HepG2 (cell line): ENCODE data around the gene MOXD1. TPM values are rescaled to one million over a fixed set of nuclear protein-coding genes. Genes with fewer than 3 reads are reported as not detected.
"Not testable (repeated sequence)": the region's sequence is repeated elsewhere in the genome, so short reads cannot be mapped to it uniquely, and the experiment has no call there.

ENCODE experiments used
- ATAC-seq: fragments of 200-7000 bp; cut with Tn5 transposase; 3 replicates; pipeline ENCODE4 v1.9.1; 2020; ENCODE audit warnings: mild to moderate bottlenecking, moderate library complexity
- BruUV-seq: library from RNA; stranded (reverse); fragments of 400-500 nt; replicated peaks from 2 replicates; lab custom pipeline; 2021; lab: Mats Ljungman, UMichigan
- CTCF ChIA-PET: fragments of 300-600 bp; formaldehyde crosslinking; extraction: SDS; loops from one replicate; lab custom pipeline; 2021; ENCODE audit warnings: low total read pairs, inconsistent platforms, low intra/inter-chr PET ratio; lab: Yijun Ruan, JAX
- POLR2A ChIA-PET: fragments of 350-600 bp; sonication (Branson Sonifier 250); formaldehyde crosslinking; loops from one replicate; lab custom pipeline; 2020; ENCODE audit warnings: antibody characterized with exemption, inconsistent platforms; lab: Yijun Ruan, JAX
- DNase-seq: peaks from one replicate; pipeline ENCODE4 v3.0.0-alpha.2; 2015; ENCODE audit warnings: low spot score
- FAIRE-seq: peaks from 3 replicates; lab custom pipeline; 2011; peaks lifted over from hg19 to GRCh38; lab: Jason Lieb, UNC
- H2AFZ ChIP-seq: one replicate; pipeline ENCODE4 v1.6.1; 2011; ENCODE audit warnings: low read length, inconsistent platforms
- H3K27ac ChIP-seq: fragments of 300-600 bp; 3 replicates; pipeline ENCODE4 v1.8.0; 2011; ENCODE audit warnings: mixed run types, mild to moderate bottlenecking, mixed read lengths, low read length, inconsistent platforms; ENCODE audit not compliant: insufficient read depth; ENCODE audit errors: extremely low read length
- H3K27me3 ChIP-seq, 2 experiments: fragments of 200-600 bp in 1 of 2; 2 replicates in 1 of 2; 3 replicates in 1 of 2; pipeline versions ENCODE4 v1.6.0 to v1.8.0; 2011; ENCODE audit warnings: low read length in 2 of 2, mild to moderate bottlenecking in 2 of 2, moderate library complexity in 2 of 2, inconsistent platforms in 1 of 2; ENCODE audit not compliant: insufficient read depth in 2 of 2, control insufficient read depth in 1 of 2
- H3K36me3 ChIP-seq, 2 experiments: fragments of 200-600 bp in 1 of 2; replicated peaks in 1 of 2; 2 replicates in 1 of 2; 3 replicates in 1 of 2; pipeline versions ENCODE4 v1.5.1 to v1.8.0; 2011; ENCODE audit warnings: low read length in 2 of 2, inconsistent platforms in 1 of 2; ENCODE audit not compliant: insufficient read depth in 2 of 2, control insufficient read depth in 1 of 2
- H3K4me1 ChIP-seq: 2 replicates; pipeline ENCODE4 v1.5.1; 2012; ENCODE audit warnings: low read length, inconsistent platforms; ENCODE audit not compliant: insufficient read depth
- H3K4me2 ChIP-seq: 2 replicates; pipeline ENCODE4 v1.6.0; 2011; ENCODE audit warnings: low read depth, low read length, inconsistent platforms
- H3K4me3 ChIP-seq, 3 experiments: fragments of 200-600 bp in 1 of 3; sonication (generic), shearing (Covaris generic) in 1 of 3; replicated peaks in 1 of 3; 2 replicates each; pipeline ENCODE4 v1.5.1; 2011 to 2016; ENCODE audit warnings: low read length in 3 of 3, inconsistent platforms in 2 of 3, low read depth in 2 of 3, mild to moderate bottlenecking in 2 of 3, control low read depth in 1 of 3, mixed read lengths in 1 of 3; ENCODE audit not compliant: insufficient read depth in 1 of 3
- H3K79me2 ChIP-seq: one replicate; pipeline ENCODE4 v1.6.1; 2011; ENCODE audit warnings: low read length, inconsistent platforms; ENCODE audit not compliant: insufficient read depth
- H3K9ac ChIP-seq: 2 replicates; pipeline ENCODE4 v1.6.0; 2011; ENCODE audit warnings: mild to moderate bottlenecking, low read depth, low read length, inconsistent platforms; ENCODE audit not compliant: insufficient read depth
- H3K9me3 ChIP-seq: 2 replicates; pipeline ENCODE4 v1.5.1; 2012; ENCODE audit warnings: mild to moderate bottlenecking, low read length
- H4K20me1 ChIP-seq: 2 replicates; pipeline ENCODE4 v1.6.0; 2011; ENCODE audit warnings: inconsistent platforms, mild to moderate bottlenecking, low read length, moderate library complexity; ENCODE audit not compliant: insufficient read depth
- MAFF ChIP-seq: IDR thresholded peaks from 2 replicates; pipeline ENCODE4 v1.6.1; 2011; ENCODE audit warnings: low read depth, low read length, improper control_type of control experiment
- SALL1 ChIP-seq: sonication (generic); formaldehyde crosslinking; IDR thresholded peaks from 2 replicates; pipeline ENCODE4 v1.8.0; 2022; ENCODE audit warnings: mild to moderate bottlenecking, missing genetic modification reagents
- SALL2 ChIP-seq: sonication (generic); formaldehyde crosslinking; IDR thresholded peaks from 2 replicates; pipeline ENCODE4 v1.8.1; 2023; ENCODE audit warnings: mild to moderate bottlenecking, missing genetic modification reagents, inconsistent platforms
- ZBTB20 ChIP-seq: sonication (generic); formaldehyde crosslinking; IDR thresholded peaks from 2 replicates; pipeline ENCODE4 v1.8.1; 2023; ENCODE audit warnings: missing genetic modification reagents, low read depth, mild to moderate bottlenecking, borderline replicate concordance
- ZNF530 ChIP-seq: sonication (generic); formaldehyde crosslinking; IDR thresholded peaks from 2 replicates; pipeline ENCODE4 v1.5.0; 2020; ENCODE audit warnings: low read depth, mild to moderate bottlenecking, missing genetic modification reagents
- WGBS: methylation state at CpG from one replicate; pipeline ENCODE4 v1.1.6; 2017; ENCODE audit warnings: low lambda C conversion rate; 5-methylcytosine and 5-hydroxymethylcytosine counted together
- in situ Hi-C: cut with HindIII; loops from 2 replicates; pipeline ENCODE4 v1.10.0; 2017; ENCODE audit warnings: low pct_unique_long_range_greater_than_20kb; ENCODE audit not compliant: extremely low pct_ligation_motif_present
- intact Hi-C: fragments of 100-400 bp; cut with micrococcal nuclease; formaldehyde crosslinking; loops from one replicate; pipeline ENCODE4 v1.10.0; 2022; ENCODE audit not compliant: unreplicated experiment
- polyA plus RNA-seq, 8 experiments: library from polyadenylated mRNA; depleted of rRNA in 3 of 8; stranded (reverse) in 7 of 8; unstranded in 1 of 8; fragments of >200 nt; fragmentation: Illumina TruSeq in 4 of 8; extraction: Trizol in 4 of 8; gene quantifications; 2 replicates each; pipeline versions ENCODE4 v1.2.1 to v1.2.3, GENCODE V29; 2011 to 2016; ENCODE audit warnings: low read depth in 4 of 8, missing spikeins in 1 of 8, mixed read lengths in 1 of 8; ENCODE audit not compliant: insufficient read depth in 1 of 8
- total RNA-seq, 5 experiments: library from RNA; depleted of rRNA; stranded (reverse); fragments of >200 nt; fragmentation: Illumina TruSeq; extraction: Trizol; gene quantifications; 2 replicates each; pipeline ENCODE4 v1.2.3, GENCODE V29; 2016; ENCODE audit warnings: low read depth in 1 of 5

MOXD1 gene
- total and polyA plus RNA-seq, 2 of the 13 experiments (the other 11 are each of a cell fraction or from before 2014, with no cell fraction given): 0.03 TPM; not detected in 1

GRCh38 chr6:132268666-132269065 is 132.6 kb downstream of the MOXD1 start:
- in situ Hi-C loops, CTCF ChIA-PET, H3K36me3 ChIP-seq, intact Hi-C loops, H2AFZ ChIP-seq, H3K9ac ChIP-seq, FAIRE-seq, DNase-seq, POLR2A ChIA-PET, H3K27me3 ChIP-seq, BruUV-seq, H4K20me1 ChIP-seq, ATAC-seq, H3K79me2 ChIP-seq, H3K27ac ChIP-seq, H3K4me2 ChIP-seq, H3K4me3 ChIP-seq, H3K9me3 ChIP-seq, H3K4me1 ChIP-seq: not testable (repeated sequence)
- WGBS: 3% methylated on average over 5 of the region's 5 CpGs

GRCh38 chr6:132268209-132268608 is 133.1 kb downstream of the MOXD1 start:
- intact Hi-C loops (no loop called here), in situ Hi-C loops (no loop called here)
- Histone ChIP-seq H3K27ac (no peak overlapping the region), H3K27me3 (peaks cover 2 to 7% of the 10 kb centered on the region in 2 experiments; a peak in 2 of 5 replicates), H4K20me1 (no peaks in the 10 kb centered on the region), H3K9me3 (no peaks in the 10 kb centered on the region), H3K4me3 (no peak overlapping the region), H2AFZ (no peak overlapping the region), H3K79me2 (no peaks in the 10 kb centered on the region), H3K9ac (no peak overlapping the region), H3K4me2 (no peak overlapping the region), H3K36me3 (no peaks in the 10 kb centered on the region), H3K4me1 (no peaks in the 10 kb centered on the region)
- ATAC-seq (no peak), FAIRE-seq (no peak), DNase-seq (no peak)
- 28% methylated on average over 2 of the region's 2 CpGs for WGBS
- no peak for TF ChIP-seq MAFF
- TF ChIP-seq ZNF530 (CRISPR knock-in tag): no peak
- TF ChIP-seq SALL2 (CRISPR knock-in tag): no peak
- no peak for TF ChIP-seq SALL1 (CRISPR knock-in tag)
- no peak for TF ChIP-seq ZBTB20
- no TSS peak for BruUV-seq
- ChIA-PET POLR2A (no interaction called here), CTCF (no interaction called here)
